LNCaP clone FGC (cell line): ENCODE data around the gene MAOB.
"Not testable (repeated sequence)": the region's sequence is repeated elsewhere in the genome, so short reads cannot be mapped to it uniquely, and the experiment has no call there.

Experiments
- DNase-seq: peaks from one replicate; pipeline ENCODE4 v3.0.0-alpha.2; 2011; ENCODE audit warnings: low read depth
- H3K4me3 ChIP-seq: 2 replicates; pipeline ENCODE4 v1.5.1; 2011; ENCODE audit warnings: mild to moderate bottlenecking, low read depth, low read length, control low read depth
- CTCF ChIP-seq: IDR thresholded peaks from 2 replicates; pipeline ENCODE4 v1.5.1; 2012; ENCODE audit warnings: mild to moderate bottlenecking; ENCODE audit not compliant: control insufficient read depth, insufficient read depth; ENCODE audit errors: extremely low read depth

Gene MAOB

GRCh38 chrX:43734444-43734843, 147.8 kb downstream of the MAOB start:
- no peak overlapping the region for H3K4me3 ChIP-seq
- TF ChIP-seq CTCF, result no peak
- DNase-seq, result no peak

GRCh38 chrX:43733699-43734098, 148.6 kb downstream of the MAOB start:
- no peak overlapping the region for H3K4me3 ChIP-seq
- TF ChIP-seq CTCF, result no peak
- no peak for DNase-seq

- no peak for DNase-seq
Observed at GRCh38 chrX:43731086-43731485, 151.2 kb downstream of the MAOB start.

GRCh38 chrX:43728966-43729365, 153.3 kb downstream of the MAOB start:
- H3K4me3 ChIP-seq, result no peak overlapping the region
- DNase-seq, result no peak
- TF ChIP-seq CTCF, result no peak

More at GRCh38 chrX:43731086-43731485, 151.2 kb downstream of the MAOB start:
- TF ChIP-seq CTCF, result no peak
- no peak overlapping the region for H3K4me3 ChIP-seq

GRCh38 chrX:43728002-43728401, 154.2 kb downstream of the MAOB start:
- no peak overlapping the region for H3K4me3 ChIP-seq
- no peak for TF ChIP-seq CTCF
- no peak for DNase-seq

- not testable (repeated sequence) for H3K4me3 ChIP-seq, DNase-seq
Observed at GRCh38 chrX:43727254-43727653, 155.0 kb downstream of the MAOB start.

GRCh38 chrX:43725227-43725626, 157.0 kb downstream of the MAOB start:
- not testable (repeated sequence) for H3K4me3 ChIP-seq, DNase-seq

GRCh38 chrX:43720961-43721360, 161.3 kb downstream of the MAOB start:
- no peak overlapping the region for H3K4me3 ChIP-seq
- TF ChIP-seq CTCF, result no peak

More at GRCh38 chrX:43720961-43721360, 161.3 kb downstream of the MAOB start:
- no peak for DNase-seq
